Keratinocyte (primary cell): ENCODE measurements around the gene SMARCC2.
"Not testable (repeated sequence)": the region's sequence is repeated elsewhere in the genome, so short reads cannot be mapped to it uniquely, and the experiment has no call there.

Experiments used
- CTCF ChIP-seq, 3 experiments: IDR thresholded peaks in 1 of 3; conservative IDR thresholded peaks in 1 of 3; optimal IDR thresholded peaks in 1 of 3; 2 replicates in 2 of 3; 3 replicates in 1 of 3; pipeline versions ENCODE3 to v1.5.1; 2011; ENCODE audit warnings: low read length in 3 of 3, mild to moderate bottlenecking in 3 of 3, moderate library complexity in 2 of 3, control low read depth in 1 of 3, inconsistent platforms in 1 of 3; ENCODE audit not compliant: insufficient read depth in 2 of 3; ENCODE audit errors: extremely low read depth in 1 of 3
- EZH2 ChIP-seq: IDR thresholded peaks from one replicate; pipeline ENCODE4 v1.6.1; 2012; ENCODE audit warnings: inconsistent platforms, mild to moderate bottlenecking, low read length, moderate library complexity

- TF ChIP-seq CTCF (optimal IDR thresholded peaks at IDR 0.05 in 1 of 3, IDR thresholded peaks at IDR 0.05 in 1 of 3, conservative IDR thresholded peaks at IDR 0.05 in 1 of 3; ENCODE audit: extremely low read depth in 1 of 3, insufficient read depth in 2 of 3, low read length in 3 of 3); EZH2: not testable (repeated sequence)
These were observed 32.7 kb downstream of the SMARCC2 start for GRCh38 chr12:56156464-56157200.
